HEK293 (cell line): Measurements from ENCODE around the gene ZNF335.
"Not testable (repeated sequence)": the region's sequence is repeated elsewhere in the genome, so short reads cannot be mapped to it uniquely, and the experiment has no call there.

Experiments used
- CTCF ChIA-PET: fragments of 350-600 bp; formaldehyde crosslinking; extraction: SDS; loops from one replicate; lab custom pipeline; 2021; ENCODE audit warnings: antibody characterized with exemption; lab: Yijun Ruan, JAX
- POLR2A ChIA-PET: fragments of 300-600 bp; formaldehyde crosslinking; extraction: SDS; loops from one replicate; lab custom pipeline; 2020; ENCODE audit warnings: antibody characterized with exemption, inconsistent platforms; lab: Yijun Ruan, JAX
- H3K27ac ChIP-seq: fragments of 200-500 bp; sonication (Bioruptor generic); 2 replicates; pipeline ENCODE4 v1.5.1; 2014; ENCODE audit warnings: low read depth, low read length, control low read depth, inconsistent platforms; ENCODE audit errors: extremely low read depth
- H3K36me3 ChIP-seq, 2 experiments: fragments of 200-500 bp in 1 of 2; sonication (Bioruptor generic) in 1 of 2; 1 replicate in 1 of 2; 2 replicates in 1 of 2; pipeline ENCODE4 v1.5.1; 2014 to 2017; ENCODE audit warnings: inconsistent platforms in 2 of 2, low read length in 2 of 2; ENCODE audit not compliant: control insufficient read depth in 2 of 2, insufficient read depth in 1 of 2
- H3K4me1 ChIP-seq: fragments of 200-500 bp; sonication (Bioruptor generic); 2 replicates; pipeline ENCODE4 v1.5.1; 2014; ENCODE audit warnings: mild to moderate bottlenecking, low read length, inconsistent platforms; ENCODE audit not compliant: control insufficient read depth, insufficient read depth
- H3K4me3 ChIP-seq: 2 replicates; pipeline ENCODE4 v1.5.1; 2011; ENCODE audit warnings: low read depth, mild to moderate bottlenecking, control low read depth, low read length, moderate library complexity
- H3K9me3 ChIP-seq: fragments of 200-500 bp; sonication (Bioruptor generic); 2 replicates; pipeline ENCODE4 v1.5.1; 2014; ENCODE audit warnings: low read depth, low read length, inconsistent platforms; ENCODE audit not compliant: control insufficient read depth, insufficient read depth
- GLIS1 ChIP-seq: fragments of 450-650 bp; formaldehyde crosslinking; IDR thresholded peaks from 2 replicates; pipeline ENCODE4 v1.5.1; 2016; ENCODE audit warnings: missing biosample characterization, missing genetic modification characterization
- GLIS2 ChIP-seq: fragments of 450-650 bp; formaldehyde crosslinking; IDR thresholded peaks from 2 replicates; pipeline ENCODE4 v1.5.1; 2016; ENCODE audit warnings: missing biosample characterization, missing genetic modification characterization
- HOXC10 ChIP-seq: sonication (generic); formaldehyde crosslinking; IDR thresholded peaks from 2 replicates; pipeline ENCODE4 v1.8.1; 2023; ENCODE audit warnings: mild to moderate bottlenecking, missing genetic modification reagents
- OVOL3 ChIP-seq: fragments of 450-650 bp; formaldehyde crosslinking; IDR thresholded peaks from 2 replicates; pipeline ENCODE4 v1.5.1; 2016; ENCODE audit warnings: missing biosample characterization, missing genetic modification characterization
- SCRT1 ChIP-seq: fragments of 450-650 bp; formaldehyde crosslinking; IDR thresholded peaks from 2 replicates; pipeline ENCODE4 v1.5.1; 2016; ENCODE audit warnings: missing biosample characterization, missing genetic modification characterization, borderline replicate concordance
- SCRT2 ChIP-seq: fragments of 450-650 bp; formaldehyde crosslinking; IDR thresholded peaks from 2 replicates; pipeline ENCODE4 v1.5.1; 2016; ENCODE audit warnings: missing biosample characterization, missing genetic modification characterization
- TRIM28 ChIP-seq: IDR thresholded peaks from 2 replicates; pipeline ENCODE4 v1.6.1; 2011; ENCODE audit warnings: low read length, control low read depth, borderline replicate concordance
- ZNF114 ChIP-seq: fragments of 450-650 bp; formaldehyde crosslinking; IDR thresholded peaks from 2 replicates; pipeline ENCODE4 v1.5.0; 2017; ENCODE audit warnings: missing biosample characterization, missing genetic modification characterization
- ZNF48 ChIP-seq: fragments of 450-650 bp; formaldehyde crosslinking; IDR thresholded peaks from 2 replicates; pipeline ENCODE4 v1.5.1; 2016; ENCODE audit warnings: missing biosample characterization, missing genetic modification characterization
- ZNF677 ChIP-seq: fragments of 450-650 bp; IDR thresholded peaks from 2 replicates; pipeline ENCODE4 v1.5.0; 2018; ENCODE audit warnings: missing biosample characterization, mild to moderate bottlenecking, missing genetic modification characterization, moderate library complexity
- TF ChIP-seq, protein P1 (sequence below): fragments of 450-650 bp; formaldehyde crosslinking; IDR thresholded peaks from 2 replicates; pipeline ENCODE4 v1.5.1; 2016; ENCODE audit warnings: missing biosample characterization, missing genetic modification characterization
- TF ChIP-seq, protein P2 (sequence below): fragments of 450-650 bp; formaldehyde crosslinking; IDR thresholded peaks from 2 replicates; pipeline ENCODE4 v1.5.1; 2016; ENCODE audit warnings: missing biosample characterization, missing genetic modification characterization
- TF ChIP-seq, protein P3 (sequence below): fragments of 450-650 bp; formaldehyde crosslinking; IDR thresholded peaks from 2 replicates; pipeline ENCODE4 v1.5.1; 2016; ENCODE audit warnings: missing biosample characterization, missing genetic modification characterization
- TF ChIP-seq, protein P4 (sequence below): fragments of 450-650 bp; formaldehyde crosslinking; IDR thresholded peaks from 2 replicates; pipeline ENCODE4 v1.5.1; 2017; ENCODE audit warnings: missing biosample characterization, mild to moderate bottlenecking, missing genetic modification characterization, moderate library complexity

Gene ZNF335

DNA sequence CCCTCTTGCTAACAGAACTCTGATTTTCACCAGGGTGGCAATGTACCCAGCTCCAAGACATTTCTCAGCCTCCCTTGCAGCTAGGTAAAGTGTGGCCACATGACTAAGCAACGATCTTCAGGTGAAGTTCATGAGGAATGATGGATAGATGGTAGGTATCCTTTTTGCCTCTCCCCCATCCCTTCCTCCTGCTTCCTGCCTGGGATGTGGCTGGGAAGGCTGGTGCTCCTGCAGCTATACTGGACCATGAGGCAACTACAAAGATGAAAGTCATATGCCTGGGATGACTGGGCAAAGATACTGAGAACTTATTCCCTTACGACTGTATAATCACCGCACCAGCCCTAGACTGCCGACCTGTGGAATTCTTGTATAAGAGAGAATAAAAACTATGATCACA, 13.4 kb downstream of the ZNF335 start:
- Histone ChIP-seq H3K4me1 (no peaks in the 10 kb centered on the region), H3K4me3 (no peak overlapping the region), H3K36me3 (peaks cover 8 to 86% of the 10 kb centered on the region in 2 experiments; a peak in 2 of 3 replicates), H3K9me3 (no peaks in the 10 kb centered on the region), H3K27ac (no peak overlapping the region)
- TF ChIP-seq, protein P1, sequence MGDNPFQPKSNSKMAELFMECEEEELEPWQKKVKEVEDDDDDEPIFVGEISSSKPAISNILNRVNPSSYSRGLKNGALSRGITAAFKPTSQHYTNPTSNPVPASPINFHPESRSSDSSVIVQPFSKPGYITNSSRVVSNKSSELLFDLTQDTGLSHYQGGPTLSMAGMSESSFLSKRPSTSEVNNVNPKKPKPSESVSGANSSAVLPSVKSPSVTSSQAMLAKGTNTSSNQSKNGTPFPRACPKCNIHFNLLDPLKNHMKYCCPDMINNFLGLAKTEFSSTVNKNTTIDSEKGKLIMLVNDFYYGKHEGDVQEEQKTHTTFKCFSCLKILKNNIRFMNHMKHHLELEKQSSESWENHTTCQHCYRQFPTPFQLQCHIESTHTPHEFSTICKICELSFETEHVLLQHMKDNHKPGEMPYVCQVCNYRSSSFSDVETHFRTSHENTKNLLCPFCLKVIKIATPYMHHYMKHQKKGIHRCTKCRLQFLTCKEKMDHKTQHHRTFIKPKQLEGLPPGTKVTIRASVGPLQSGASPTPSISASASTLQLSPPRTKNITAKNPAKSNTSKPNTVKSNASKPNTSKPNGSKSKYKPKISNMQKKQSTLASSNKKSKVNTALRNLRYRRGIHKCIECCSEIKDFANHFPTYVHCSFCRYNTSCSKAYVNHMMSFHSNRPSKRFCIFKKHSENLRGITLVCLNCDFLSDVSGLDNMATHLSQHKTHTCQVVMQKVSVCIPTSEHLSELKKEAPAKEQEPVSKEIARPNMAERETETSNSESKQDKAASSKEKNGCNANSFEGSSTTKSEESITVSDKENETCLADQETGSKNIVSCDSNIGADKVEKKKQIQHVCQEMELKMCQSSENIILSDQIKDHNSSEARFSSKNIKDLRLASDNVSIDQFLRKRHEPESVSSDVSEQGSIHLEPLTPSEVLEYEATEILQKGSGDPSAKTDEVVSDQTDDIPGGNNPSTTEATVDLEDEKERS (tag by site-specific recombination), result peak; percentile 80; the same call in 1 of the 2 replicates
- no peak for TF ChIP-seq ZNF114 (tag by site-specific recombination)
- CTCF ChIA-PET, result interaction anchor here (1.0 kb wide), 1 partner anchor 159 kb away, joined by 4 read pairs; no protein-coding TSS in a partner anchor
- POLR2A ChIA-PET, result interaction anchor here (1.0 to 1.3 kb wide), 2 partner anchors 21 to 25 kb away, joined by 3 to 4 read pairs; no protein-coding TSS in a partner anchor

DNA sequence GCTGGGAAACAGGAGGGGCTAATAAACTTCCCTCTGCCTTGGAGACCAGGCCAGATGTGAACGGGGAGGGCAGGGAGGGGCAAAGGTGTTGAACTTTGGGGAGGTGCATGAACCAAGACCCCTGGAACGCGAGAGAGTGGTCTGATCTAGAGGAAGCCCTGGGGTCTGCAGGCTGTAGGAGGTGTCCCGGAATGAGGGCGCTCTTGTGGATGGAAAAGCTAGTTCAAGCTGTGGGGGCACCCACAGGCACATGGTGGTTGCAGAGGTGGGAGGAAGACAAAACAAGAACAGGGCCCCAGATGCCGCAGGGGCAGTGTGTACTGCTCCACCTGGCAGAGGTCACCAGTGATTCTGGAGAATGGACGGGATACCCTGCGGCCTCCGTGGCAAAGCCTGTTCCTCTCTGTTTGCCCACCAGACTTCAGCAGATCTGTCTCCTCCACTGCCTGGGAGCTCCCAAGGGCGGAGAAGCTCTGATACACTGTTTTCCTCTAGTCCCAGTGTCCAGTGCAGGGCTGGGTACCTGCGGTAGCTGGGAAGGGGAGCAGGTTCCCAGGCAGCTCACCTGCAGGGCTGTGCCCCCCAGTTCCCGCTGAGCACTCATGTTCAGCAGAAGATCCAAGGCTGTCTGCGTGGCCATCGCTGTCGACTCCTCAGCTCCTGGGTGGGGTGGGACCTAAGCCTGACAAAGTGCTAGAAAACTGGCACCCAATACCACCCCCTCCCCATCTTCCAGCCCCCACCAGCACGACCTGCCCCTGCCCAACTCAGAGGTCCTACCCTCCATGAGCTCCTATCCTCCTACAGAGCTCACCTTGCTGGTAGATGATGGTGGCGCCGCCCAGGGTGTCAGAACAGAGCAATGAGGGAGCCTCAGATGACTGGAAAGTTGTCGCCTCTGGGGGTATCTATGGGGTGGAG, 14.7 kb downstream of the ZNF335 start:
- CTCF ChIA-PET, result interaction anchor here (0.5 to 1.0 kb wide), 4 partner anchors 12 to 158 kb away, joined by 3 to 4 read pairs (median 3); no protein-coding TSS in a partner anchor
- peaks cover 8 to 87% of the 10 kb centered on the region in 2 experiments; a peak in 2 of 3 replicates for H3K36me3 ChIP-seq

DNA sequence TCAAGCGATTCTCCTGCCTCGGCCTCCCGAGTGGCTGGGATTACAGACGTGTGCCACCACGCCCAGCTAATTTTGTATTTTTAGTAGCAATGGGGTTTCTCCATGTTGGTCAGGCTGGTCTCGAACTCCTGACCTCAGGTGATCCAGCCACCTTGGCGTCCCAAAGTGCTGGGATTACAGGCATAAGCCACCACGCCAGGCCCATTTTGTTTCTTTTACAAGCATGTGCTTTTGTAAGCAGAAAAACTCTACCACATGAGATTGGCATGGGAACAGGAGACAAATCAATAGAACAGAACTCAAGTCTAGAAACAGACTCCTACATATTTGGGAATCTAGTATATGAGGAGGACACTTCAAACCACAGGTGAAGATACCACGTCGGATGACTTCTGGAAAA, 15.7 kb downstream of the ZNF335 start:
- H3K4me1 ChIP-seq, POLR2A ChIA-PET, H3K9me3 ChIP-seq, H3K4me3 ChIP-seq, CTCF ChIA-PET, H3K27ac ChIP-seq: not testable (repeated sequence)
- H3K36me3 ChIP-seq, result peaks cover 8 to 87% of the 10 kb centered on the region in 2 experiments; a peak in 2 of 3 replicates

More for the DNA sequence above, 14.7 kb downstream of the ZNF335 start:
- TF ChIP-seq HOXC10 (no peak), TRIM28 (no peak)
- H3K9me3 ChIP-seq, result no peaks in the 10 kb centered on the region
- POLR2A ChIA-PET, result interaction anchor here (0.6 to 1.3 kb wide), 5 partner anchors 8 to 158 kb away, joined by 3 to 8 read pairs (median 6); no protein-coding TSS in a partner anchor
- no peak overlapping the region for H3K27ac ChIP-seq
- no peaks in the 10 kb centered on the region for H3K4me1 ChIP-seq
- no peak overlapping the region for H3K4me3 ChIP-seq

DNA sequence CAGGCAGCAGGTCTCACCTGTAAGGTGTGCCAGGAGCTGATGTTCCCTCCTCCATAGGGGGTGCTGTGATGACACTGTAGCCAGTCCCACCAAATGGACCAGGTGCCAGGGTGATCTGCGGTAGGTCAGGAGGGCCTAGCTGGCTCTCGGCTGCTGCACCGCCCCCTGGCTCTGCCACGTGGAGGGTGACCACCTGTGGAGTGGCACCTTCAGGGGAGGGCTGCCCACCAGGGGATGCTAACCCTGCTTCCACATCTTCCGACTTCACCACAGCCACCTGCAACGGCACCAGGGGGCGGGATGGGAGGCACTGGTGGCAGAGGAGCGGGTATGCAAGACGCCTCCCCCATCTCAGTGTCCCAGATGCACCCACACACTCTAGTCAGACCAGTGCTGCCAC, 18.3 kb downstream of the ZNF335 start:
- Histone ChIP-seq H3K9me3 (no peaks in the 10 kb centered on the region), H3K4me1 (no peaks in the 10 kb centered on the region), H3K36me3 (peaks cover 8 to 87% of the 10 kb centered on the region in 2 experiments; a peak in 2 of 3 replicates), H3K4me3 (no peak overlapping the region), H3K27ac (no peak overlapping the region)
- ChIA-PET CTCF (interaction anchor here (0.7 to 2.1 kb wide), 3 partner anchors 16 to 154 kb away, joined by 3 to 16 read pairs (median 7); no protein-coding TSS in a partner anchor), POLR2A (interaction anchor here (1.0 to 1.2 kb wide), 2 partner anchors 8 to 20 kb away, joined by 3 to 4 read pairs; no protein-coding TSS in a partner anchor)
- TF ChIP-seq GLIS2 (tag by site-specific recombination) (peak; percentile 39; the same call in 1 of the 2 replicates), SCRT2 (peak; percentile 90), OVOL3 (tag by site-specific recombination) (no peak), GLIS1 (peak; percentile 67), SCRT1 (tag by site-specific recombination) (peak; percentile 74), ZNF677 (tag by site-specific recombination) (no peak), ZNF48 (tag by site-specific recombination) (no peak)
- TF ChIP-seq, protein P2, sequence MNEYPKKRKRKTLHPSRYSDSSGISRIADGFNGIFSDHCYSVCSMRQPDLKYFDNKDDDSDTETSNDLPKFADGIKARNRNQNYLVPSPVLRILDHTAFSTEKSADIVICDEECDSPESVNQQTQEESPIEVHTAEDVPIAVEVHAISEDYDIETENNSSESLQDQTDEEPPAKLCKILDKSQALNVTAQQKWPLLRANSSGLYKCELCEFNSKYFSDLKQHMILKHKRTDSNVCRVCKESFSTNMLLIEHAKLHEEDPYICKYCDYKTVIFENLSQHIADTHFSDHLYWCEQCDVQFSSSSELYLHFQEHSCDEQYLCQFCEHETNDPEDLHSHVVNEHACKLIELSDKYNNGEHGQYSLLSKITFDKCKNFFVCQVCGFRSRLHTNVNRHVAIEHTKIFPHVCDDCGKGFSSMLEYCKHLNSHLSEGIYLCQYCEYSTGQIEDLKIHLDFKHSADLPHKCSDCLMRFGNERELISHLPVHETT (tag by site-specific recombination), result no peak
- TF ChIP-seq, protein P3, sequence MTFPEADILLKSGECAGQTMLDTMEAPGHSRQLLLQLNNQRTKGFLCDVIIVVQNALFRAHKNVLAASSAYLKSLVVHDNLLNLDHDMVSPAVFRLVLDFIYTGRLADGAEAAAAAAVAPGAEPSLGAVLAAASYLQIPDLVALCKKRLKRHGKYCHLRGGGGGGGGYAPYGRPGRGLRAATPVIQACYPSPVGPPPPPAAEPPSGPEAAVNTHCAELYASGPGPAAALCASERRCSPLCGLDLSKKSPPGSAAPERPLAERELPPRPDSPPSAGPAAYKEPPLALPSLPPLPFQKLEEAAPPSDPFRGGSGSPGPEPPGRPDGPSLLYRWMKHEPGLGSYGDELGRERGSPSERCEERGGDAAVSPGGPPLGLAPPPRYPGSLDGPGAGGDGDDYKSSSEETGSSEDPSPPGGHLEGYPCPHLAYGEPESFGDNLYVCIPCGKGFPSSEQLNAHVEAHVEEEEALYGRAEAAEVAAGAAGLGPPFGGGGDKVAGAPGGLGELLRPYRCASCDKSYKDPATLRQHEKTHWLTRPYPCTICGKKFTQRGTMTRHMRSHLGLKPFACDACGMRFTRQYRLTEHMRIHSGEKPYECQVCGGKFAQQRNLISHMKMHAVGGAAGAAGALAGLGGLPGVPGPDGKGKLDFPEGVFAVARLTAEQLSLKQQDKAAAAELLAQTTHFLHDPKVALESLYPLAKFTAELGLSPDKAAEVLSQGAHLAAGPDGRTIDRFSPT (tag by site-specific recombination), result 0 out of 2 replicates have a peak, but pooled peaks have one; percentile 35
- TF ChIP-seq, protein P4, sequence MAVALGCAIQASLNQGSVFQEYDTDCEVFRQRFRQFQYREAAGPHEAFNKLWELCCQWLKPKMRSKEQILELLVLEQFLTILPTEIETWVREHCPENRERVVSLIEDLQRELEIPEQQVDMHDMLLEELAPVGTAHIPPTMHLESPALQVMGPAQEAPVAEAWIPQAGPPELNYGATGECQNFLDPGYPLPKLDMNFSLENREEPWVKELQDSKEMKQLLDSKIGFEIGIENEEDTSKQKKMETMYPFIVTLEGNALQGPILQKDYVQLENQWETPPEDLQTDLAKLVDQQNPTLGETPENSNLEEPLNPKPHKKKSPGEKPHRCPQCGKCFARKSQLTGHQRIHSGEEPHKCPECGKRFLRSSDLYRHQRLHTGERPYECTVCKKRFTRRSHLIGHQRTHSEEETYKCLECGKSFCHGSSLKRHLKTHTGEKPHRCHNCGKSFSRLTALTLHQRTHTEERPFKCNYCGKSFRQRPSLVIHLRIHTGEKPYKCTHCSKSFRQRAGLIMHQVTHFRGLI (tag by site-specific recombination), result no peak
